Stimulated activated CD4-positive, alpha-beta T cell treated with anti-CD3 and anti-CD28 coated beads, Interleukin-2, amount 100 ng/mL, for 48 hours (primary cell): ENCODE measurements around the gene TXLNB.
"Not testable (repeated sequence)": the region's sequence is repeated elsewhere in the genome, so short reads cannot be mapped to it uniquely, and the experiment has no call there.

Source experiments
- DNase-seq, 2 donors: peaks; one replicate each; pipeline ENCODE4 v3.0.0-alpha.2; 2020

Gene TXLNB

DNA sequence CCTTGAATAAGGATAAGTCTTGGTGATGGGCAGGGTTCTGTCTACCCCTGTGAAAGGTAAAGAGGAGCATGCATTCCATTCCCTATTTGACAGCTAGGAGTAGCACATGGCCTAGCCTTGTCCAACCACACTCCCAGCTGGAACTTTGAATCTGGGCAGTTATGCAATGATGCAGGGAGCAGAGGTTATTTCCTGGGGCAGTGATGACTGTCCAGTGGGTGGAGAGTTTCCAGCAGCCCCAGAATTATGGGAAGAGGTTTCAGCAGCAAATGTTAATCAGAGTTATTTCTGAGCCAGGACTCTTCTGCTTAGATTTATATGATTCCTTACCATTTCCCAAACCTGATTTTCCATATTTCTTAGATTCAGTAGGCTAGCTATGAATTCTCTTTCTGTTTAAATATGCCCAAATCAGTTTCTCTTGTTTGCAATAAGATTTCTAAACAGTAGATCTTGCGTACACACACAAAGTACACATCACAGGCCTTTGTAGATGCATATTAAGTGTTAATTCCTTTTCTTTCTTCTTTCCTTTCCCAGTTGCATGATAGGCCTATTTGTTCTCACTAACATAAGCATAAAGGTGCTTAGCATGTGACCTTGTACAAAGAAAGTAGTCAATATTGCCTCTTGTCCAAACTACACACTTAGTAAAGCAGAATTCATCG lies 17.3 kb upstream of the TXLNB start:
- DNase-seq, result no peak

DNA sequence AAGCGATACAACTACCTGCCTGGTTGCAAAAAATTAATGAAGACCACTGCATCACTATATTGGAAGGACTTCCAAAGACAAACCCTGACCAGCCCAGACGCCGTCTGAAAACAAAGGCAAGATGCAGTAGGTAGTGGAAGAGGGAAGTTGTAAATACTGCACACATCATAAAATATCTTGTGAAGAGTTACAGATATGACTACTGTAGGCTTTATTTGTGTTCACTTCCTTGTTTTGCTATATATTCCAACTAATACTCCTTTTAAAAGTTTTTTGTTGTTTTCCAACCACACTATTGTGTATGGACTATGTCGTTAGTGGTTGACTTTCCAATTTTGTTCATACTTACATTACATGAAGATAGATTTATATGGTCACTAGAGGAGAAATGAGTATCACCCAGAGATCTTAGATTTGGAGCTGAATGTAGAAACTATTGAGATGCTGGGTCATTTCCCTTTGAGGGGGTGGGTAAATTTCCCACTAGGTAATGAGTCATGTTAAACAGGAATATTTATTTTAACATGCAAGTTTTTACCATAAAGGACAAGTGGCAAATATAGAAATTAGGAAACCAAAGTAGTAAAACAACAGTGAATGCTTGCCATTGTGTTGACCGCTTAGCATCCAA lies 16.6 kb upstream of the TXLNB start:
- no peak for DNase-seq

DNA sequence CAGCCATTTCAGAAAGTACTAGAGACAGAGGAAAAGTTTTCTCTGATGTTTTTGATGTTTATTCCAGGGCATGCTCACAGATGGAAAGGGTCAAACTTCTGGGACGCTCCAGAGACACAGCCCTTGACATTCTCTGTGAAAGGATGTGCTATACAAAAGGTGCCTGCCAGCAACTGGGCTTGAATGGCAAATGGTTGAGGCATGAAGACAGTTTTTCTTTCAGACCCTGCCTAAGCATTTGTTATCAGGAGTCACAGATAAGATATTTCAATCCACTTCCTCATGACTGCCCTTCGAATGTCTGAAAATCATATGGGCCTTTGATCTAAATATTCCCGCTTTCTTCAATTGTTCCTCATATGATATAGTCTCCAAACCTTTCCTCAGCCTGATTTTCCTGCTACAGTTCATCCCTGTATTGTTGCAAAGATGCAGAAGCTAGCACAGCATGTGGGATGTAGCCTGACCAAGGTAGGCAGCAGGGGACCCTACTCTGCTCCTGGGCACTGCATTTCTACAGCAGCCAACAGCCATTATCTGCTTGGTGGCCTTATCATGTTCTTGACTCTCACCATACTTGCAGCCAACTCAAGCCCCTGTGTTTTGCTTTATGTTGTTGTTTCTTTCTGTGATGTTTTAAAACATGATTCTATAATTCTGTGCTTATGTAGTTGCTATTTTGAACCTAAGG lies 14.6 kb upstream of the TXLNB start:
- DNase-seq, result no peak

- no peak for DNase-seq
Observed at GRCh38 chr6:139303185-139303584, 11.4 kb upstream of the TXLNB start.

DNA sequence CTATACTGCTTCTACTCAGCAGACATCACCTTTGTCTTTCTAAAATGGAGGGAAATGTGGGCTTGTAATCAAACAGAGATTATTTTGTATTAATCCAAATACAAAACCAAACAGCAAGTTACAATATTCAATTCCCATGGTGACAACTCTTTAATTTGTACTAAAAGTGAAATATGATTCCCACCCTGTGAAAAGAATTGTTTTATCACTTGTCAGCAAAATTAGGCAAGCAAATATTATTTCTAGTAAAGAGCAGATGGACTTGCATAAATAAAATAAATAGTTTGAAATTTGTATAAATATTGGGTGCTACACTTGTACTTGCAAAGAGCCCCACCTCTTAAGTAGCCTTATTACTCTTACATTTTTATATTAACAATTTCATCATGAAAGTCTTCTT lies 6.1 kb upstream of the TXLNB start:
- DNase-seq, result no peak

DNA sequence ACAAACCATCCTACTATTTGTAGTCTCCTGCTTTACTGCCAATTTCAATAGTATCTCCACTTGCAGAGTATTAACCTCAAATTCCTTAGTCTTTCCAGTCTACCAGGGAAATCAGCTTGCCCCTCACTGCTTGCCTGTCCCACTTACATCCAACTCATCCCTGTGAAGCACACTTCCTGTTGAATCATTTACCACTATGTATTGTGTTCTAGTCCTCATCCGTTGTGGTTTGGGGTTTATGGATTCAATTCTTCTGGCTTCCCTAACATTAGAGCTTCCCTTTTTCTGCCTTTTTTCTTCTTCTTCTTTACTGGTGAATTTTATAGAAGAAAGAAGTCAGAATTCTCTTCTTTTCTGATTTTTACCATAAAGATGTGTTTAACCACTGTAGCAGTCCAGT lies 5.1 kb upstream of the TXLNB start:
- DNase-seq, result no peak

- DNase-seq, result no peak
Observed at GRCh38 chr6:139295901-139296300, 4.1 kb upstream of the TXLNB start.

- no peak for DNase-seq
Observed at GRCh38 chr6:139294090-139294489, 2.3 kb upstream of the TXLNB start.

DNA sequence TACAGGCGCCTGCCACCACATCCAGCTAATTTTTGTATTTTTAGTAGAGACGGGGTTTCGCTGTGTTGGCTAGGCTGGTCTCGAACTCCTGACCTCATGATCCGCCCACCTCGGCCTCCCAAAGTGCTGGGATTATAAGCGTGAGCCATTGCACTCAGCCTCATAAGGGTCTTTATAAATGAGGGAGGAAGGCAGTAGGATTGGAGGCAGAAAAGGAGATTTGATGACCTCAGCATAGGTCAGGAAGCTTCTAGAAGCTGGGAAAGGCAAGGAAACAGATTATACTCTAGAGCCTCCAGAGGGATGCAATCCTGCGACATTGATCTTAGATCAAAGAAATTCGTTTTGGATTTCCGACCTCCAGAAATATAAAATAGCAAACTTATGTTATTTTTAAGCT lies 1.4 kb upstream of the TXLNB start:
- not testable (repeated sequence) for DNase-seq

DNA sequence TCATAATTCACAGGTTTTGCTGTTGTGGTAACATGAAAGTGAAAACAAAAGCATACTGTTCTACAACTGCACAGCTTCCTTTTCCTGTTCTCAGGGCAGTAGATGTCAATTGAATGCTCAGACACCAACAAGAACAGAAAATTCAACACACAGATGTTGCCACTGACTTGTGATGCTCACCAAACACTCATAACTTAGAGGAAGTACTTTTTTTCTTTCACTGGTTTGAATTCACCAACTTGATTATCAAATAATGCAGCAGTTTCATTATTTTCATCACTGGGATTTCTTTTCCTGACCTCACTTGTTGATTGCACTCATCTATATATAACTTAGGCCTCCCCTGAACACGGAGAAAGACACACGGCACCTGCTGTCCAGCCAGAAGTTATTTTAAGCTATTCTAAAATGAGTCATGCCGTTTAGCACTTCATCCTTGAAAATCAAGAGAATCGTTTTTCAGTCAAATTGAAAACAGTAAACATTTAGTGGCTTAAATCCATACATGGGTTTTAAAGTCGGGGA lies 949 bp downstream of the TXLNB start:
- DNase-seq, result no peak

- DNase-seq, result no peak
Observed at GRCh38 chr6:139289233-139289632, 2.6 kb downstream of the TXLNB start.

DNA sequence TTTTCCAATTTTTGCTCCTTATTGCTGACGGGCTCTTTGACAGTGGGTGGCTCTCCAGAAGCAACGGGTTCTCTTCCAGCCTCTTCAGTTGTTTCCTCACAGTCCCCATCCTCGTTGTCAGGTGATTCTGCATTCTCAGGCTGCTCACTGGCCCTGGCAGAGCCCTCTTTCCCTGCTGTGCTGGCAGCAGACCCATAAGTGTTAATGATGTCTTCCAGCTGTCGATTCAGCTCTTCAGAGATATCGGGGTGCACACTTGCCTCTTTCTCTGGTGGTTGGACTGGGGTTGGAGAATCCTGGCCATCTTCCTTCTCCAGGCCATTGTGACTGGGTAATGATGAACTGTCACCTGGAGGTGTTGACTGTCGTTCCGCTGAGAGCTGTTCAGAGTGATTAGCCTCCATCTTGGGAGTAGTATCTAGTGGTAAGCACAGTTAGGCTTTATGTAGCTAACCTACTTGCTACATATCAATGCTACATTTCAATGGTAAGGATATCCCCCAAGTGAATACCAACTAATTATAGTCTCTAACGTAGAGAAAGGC lies 3.2 kb downstream of the TXLNB start:
- no peak for DNase-seq

GRCh38 chr6:139287868-139288267 lies 3.9 kb downstream of the TXLNB start:
- DNase-seq, result no peak

- not testable (repeated sequence) for DNase-seq
Observed at GRCh38 chr6:139286438-139286837, 5.4 kb downstream of the TXLNB start.

DNA sequence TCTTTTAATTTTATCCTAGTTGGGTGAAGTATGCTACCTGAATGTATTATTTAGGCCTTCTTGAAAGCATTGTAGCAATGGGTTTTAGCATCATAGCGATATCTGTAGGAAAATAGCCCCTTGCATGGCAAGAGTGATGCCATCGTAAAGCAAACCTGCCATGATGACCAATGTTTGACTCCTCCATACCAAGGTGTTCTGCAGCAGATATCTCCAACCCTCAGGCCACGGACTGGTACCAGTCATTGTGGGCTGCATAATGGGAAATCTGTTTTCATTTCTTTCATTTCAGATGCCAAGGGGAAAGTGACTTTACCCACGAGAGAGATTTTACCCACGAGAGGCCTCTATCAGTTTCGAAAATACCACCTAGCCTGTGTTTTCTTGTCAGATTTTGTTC lies 6.2 kb downstream of the TXLNB start:
- DNase-seq, result no peak

- DNase-seq, result no peak
Observed at GRCh38 chr6:139284789-139285188, 7.0 kb downstream of the TXLNB start.

DNA sequence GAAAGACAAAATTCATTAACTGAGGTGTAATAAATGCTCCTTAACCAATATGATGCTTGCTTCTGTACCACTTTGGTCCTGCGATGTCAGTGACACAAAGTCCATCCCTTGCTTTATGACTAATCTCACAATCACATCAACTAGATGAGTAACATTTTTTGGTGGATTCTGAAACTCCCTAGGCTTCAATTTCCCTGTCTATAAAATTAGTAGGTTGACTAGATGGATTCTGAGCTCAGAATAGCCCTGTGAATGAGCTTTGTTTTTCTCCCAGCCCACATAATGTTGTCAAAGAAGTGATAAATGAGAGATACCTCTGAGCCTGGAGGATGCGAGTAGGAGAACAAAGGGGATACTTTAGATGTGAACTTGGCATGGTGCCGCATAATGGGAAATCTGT lies 9.1 kb downstream of the TXLNB start:
- DNase-seq, result no peak

DNA sequence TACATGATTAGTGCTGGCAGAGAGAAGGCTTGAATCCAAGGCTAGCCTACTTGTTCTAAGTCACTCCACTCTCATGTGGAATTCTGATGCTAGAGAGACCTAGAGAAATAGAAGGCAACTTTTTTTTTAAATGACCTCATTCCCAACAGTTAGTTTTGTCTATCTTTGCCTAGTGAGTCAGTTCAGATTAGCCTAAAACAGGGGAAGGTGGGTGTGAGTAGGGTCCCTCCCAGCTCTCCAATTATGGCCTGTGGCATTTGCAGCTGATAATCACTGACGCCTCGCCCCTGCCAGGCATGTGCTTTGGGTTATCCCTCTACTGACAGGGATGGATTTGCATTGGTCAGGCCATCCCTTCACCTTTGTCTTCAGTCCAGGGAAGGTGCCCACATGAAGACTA lies 13.6 kb downstream of the TXLNB start:
- no peak for DNase-seq

GRCh38 chr6:139277587-139277986 lies 14.2 kb downstream of the TXLNB start:
- DNase-seq, result no peak

- DNase-seq, result no peak
Observed at GRCh38 chr6:139277161-139277560, 14.6 kb downstream of the TXLNB start.

DNA sequence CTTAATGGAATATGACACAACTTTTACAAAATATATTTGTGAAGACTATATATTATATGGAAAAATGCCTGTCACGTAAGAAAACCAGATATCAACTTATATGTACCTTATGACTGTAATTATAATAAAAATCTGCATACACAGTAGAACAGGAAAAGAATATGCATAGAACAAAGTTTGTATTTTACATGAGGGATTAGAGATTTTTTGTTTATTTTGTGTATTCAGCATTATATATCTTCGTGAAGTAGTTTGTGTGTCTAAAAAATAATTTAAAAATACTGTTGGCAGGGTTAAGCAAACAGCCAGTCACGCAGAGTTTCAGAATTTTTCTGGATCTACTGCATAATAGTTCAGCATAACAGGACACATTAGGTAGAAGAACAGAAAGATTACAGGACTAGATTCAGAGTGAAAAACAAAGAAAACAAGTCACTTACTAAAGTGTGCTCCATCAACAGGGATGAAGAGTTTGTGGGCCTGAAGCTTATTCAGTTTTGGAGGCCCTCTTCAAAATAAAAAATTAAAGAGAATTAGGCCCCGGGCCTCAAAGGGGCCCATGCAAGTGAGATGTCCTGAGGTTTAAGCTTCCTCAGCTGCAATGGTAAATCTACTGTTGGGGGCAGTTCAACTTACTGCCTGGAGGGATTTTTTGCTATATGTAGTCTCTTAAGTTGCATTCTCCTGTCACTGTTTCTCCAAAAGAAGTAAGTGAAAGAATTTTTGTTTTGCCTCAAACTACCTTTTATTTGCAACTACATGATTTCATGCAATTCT lies 16.3 kb downstream of the TXLNB start:
- DNase-seq, result no peak

- DNase-seq, result no peak
Observed at GRCh38 chr6:139271056-139271455, 20.7 kb downstream of the TXLNB start.

DNA sequence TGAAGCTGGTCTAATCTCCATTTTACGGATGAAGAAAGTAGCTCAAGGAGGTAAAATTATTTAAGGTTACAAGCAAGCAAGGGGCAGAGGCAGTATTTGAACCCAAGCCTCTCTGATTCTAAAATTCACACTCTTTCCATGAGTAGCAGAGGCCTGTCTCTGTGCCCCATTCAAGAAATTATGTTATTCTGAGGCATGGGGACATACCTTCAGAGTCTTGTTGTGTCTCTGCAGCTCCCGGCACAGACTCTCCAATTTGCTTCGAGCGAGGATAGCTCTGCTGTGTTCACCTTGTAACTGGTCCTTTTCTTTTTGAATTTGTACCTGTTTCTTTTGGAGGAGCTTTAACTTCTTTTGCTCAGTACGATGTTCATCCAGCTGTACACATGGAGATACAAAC lies 21.5 kb downstream of the TXLNB start:
- no peak for DNase-seq
